GM12801 (cell line): Measurements from ENCODE around the gene ABI1.

Experiments used
- TF ChIP-seq, protein P1 (sequence below): IDR thresholded peaks from one replicate; pipeline ENCODE4 v1.5.1; 2011; ENCODE audit warnings: control low read depth; ENCODE audit not compliant: insufficient read length; ENCODE audit errors: extremely low read depth

The ABI1 gene

DNA sequence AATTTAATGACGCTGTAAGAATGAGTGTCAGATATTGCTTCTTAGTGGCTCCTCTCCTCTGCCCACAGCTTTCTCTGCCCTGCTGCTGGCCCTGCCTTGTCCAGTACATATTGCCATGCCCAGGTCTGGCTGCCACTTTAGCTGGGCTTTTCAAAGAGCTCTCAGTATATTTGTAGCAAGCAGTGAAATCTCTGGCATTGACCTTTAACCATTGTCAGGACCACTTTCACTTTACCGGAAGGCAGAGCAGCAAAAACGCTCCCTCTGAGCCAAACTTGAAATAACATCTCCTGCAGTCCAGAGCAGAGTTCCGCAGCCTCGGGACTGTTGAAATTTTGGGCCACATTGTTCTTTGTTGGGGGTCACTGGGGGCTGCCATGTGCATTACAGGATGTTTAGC, 149.4 kb downstream of the ABI1 start:
- TF ChIP-seq, protein P1, sequence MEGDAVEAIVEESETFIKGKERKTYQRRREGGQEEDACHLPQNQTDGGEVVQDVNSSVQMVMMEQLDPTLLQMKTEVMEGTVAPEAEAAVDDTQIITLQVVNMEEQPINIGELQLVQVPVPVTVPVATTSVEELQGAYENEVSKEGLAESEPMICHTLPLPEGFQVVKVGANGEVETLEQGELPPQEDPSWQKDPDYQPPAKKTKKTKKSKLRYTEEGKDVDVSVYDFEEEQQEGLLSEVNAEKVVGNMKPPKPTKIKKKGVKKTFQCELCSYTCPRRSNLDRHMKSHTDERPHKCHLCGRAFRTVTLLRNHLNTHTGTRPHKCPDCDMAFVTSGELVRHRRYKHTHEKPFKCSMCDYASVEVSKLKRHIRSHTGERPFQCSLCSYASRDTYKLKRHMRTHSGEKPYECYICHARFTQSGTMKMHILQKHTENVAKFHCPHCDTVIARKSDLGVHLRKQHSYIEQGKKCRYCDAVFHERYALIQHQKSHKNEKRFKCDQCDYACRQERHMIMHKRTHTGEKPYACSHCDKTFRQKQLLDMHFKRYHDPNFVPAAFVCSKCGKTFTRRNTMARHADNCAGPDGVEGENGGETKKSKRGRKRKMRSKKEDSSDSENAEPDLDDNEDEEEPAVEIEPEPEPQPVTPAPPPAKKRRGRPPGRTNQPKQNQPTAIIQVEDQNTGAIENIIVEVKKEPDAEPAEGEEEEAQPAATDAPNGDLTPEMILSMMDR: no peak

DNA sequence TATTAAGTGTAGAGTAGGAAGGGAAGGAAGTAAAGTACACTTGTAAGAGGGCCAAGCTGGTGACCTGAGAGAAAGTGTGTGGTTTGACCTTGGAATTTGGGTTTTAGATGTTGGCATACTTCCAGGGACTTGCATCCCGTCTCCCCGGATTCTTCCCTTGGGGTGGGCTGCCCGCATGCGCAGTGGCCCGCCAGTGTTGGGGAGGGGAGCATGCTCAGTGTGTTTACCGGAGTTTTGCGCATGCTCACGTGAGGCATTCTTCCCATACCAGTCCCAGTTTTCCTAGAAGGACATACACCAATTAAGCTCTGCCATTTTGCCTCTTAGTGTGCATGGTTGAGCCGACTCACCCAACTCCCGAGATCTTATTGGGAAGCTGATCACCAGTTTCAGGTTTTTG, 153.8 kb downstream of the ABI1 start:
- TF ChIP-seq, protein P1: no peak

DNA sequence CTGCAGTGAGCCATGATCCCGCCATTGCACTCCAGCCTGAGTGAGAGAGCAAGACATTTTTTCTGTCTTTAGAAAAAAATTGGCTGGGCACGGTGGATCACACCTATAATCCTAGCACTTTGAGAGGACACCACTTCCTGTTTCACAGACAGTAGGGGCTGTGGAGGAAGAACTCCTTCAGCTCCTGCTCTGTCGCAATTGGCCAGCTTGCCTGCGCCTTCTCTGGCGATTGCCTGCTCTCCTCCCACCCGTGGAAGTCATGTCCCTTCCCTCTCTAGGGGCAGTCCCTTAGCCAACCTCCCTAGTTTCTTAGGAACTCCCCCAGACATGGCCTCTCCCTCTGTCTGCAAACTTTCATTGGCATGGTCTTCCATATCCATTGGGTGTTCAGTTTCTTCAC, 154.6 kb downstream of the ABI1 start:
- TF ChIP-seq, protein P1: no peak

DNA sequence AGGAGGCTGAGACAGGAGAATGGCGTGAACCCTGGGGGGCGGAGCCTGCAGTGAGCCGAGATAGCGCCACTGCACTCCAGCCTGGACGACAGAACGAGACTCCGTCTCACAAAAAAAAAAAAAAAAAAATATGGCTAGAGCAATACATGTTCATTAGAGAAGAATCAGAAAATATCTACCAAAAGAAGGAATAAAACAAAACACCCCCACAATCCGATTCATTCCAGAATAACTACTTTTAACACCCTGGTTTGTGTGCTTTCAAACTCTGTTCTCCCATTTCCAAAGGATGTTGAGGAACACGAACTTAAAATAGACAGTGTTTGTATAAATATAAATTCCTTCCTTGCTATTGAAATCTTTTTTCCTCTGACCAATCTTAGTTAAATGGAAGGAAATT, 156.8 kb downstream of the ABI1 start:
- TF ChIP-seq, protein P1: no peak

DNA sequence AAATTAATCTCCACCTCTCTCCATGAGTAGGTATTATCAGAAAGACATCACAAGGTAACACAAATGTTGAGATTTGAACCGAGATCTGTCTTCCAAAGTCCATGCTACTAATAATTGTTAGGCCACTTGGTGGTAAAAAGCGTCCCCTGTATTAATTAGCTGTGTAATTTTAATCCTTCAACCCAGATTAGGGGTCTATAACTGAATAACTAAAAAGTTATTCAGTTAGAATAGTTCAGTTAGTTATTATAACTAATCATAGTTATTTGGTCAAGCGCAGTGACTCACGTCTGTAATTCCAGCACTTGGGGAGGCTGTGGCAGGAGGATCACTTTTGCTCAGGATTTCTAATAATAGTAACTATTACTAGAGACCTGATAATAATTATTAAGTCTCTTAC, 157.7 kb downstream of the ABI1 start:
- TF ChIP-seq, protein P1: no peak

DNA sequence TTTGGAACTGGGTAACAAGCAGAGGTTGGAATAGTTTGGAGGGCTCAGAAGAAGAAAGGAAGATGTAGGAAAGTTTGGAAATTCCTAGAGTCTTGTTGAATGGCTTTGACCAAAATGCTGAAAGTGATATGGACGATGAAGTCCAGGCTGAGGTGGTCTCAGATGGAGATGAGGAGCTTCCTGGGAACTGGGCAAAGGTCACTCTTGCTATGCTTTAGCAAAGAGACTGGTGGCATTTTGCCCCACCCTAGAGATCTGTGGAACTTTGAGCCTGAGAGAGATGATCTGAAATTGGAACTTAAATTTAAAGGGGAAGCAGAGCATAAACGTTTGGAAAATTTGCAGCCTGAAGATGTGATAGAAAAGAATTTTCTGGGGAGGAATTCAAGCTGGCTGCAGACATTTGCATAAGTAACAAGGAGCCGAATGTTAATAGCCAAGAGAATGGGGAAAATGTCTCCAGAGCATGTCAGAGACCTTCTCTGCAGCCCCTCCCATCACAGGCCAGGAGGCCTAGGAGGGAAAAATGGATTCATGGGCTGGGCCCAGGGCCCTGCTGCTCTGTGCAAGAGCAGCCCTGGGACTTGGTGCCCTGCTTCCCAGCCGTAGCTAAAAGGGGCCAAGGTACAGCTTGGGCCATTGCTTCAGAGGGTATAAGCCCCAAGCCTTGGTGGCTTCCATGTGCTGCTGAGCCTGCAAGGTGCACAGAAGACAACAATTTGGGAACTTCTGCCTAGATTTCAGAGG, 159.7 kb downstream of the ABI1 start:
- TF ChIP-seq, protein P1: no peak

DNA sequence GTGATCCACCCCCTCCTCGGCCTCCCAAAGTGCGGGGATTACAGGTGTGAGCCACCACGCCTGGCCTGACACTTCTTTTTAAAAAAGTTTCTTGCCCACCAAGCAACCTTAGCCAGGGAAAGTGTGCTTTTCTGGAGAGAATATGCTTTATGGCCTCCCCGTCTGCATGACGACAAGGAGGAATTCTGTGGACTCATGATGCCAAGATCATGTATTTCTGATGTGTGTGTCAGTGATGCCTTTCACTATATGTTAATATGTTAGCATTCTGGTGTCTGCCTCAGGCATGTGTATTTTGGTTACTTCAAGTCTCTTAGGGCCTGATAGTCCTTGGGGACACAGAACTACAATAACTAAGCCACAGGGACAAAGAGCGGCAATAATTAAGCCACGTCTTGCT, 161.1 kb downstream of the ABI1 start:
- TF ChIP-seq, protein P1: no peak
